ENCODE data around the gene SMG6. TPM values are rescaled to one million over a fixed set of nuclear protein-coding genes. Genes with fewer than 3 reads are reported as not detected.

The SMG6 gene
- total RNA-seq, 1 donor from 2014 or later: 38.1 TPM

GRCh38 chr17:2295575-2295974 lies 8.0 kb downstream of the SMG6 start:
- Mint-ChIP-seq H3K36me3 (ENCODE audit: low read depth, unreplicated experiment) (peaks cover 48% of the 10 kb centered on the region), H3K4me1 (ENCODE audit: unreplicated experiment) (peaks cover 11% of the 10 kb centered on the region), H3K27ac (ENCODE audit: unreplicated experiment) (no peak overlapping the region), H3K9me3 (ENCODE audit: unreplicated experiment) (no peaks in the 10 kb centered on the region), H3K27me3 (ENCODE audit: unreplicated experiment) (no peaks in the 10 kb centered on the region), H3K4me3 (ENCODE audit: unreplicated experiment) (peak overlapping the region; percentile 0)
- DNase-seq (ENCODE audit: low spot score): no peak
- TF ChIP-seq CTCF (IDR thresholded peaks at IDR 0.05; ENCODE audit: unreplicated experiment): no peak

GRCh38 chr17:2292100-2292499 lies 11.5 kb downstream of the SMG6 start:
- H3K27me3 Mint-ChIP-seq (ENCODE audit: unreplicated experiment): no peaks in the 10 kb centered on the region
- peaks cover 41% of the 10 kb centered on the region for H3K36me3 Mint-ChIP-seq (ENCODE audit: low read depth, unreplicated experiment)
- TF ChIP-seq CTCF (IDR thresholded peaks at IDR 0.05; ENCODE audit: unreplicated experiment): no peak
- H3K9me3 Mint-ChIP-seq (ENCODE audit: unreplicated experiment): no peaks in the 10 kb centered on the region
- no peaks in the 10 kb centered on the region for H3K4me1 Mint-ChIP-seq (ENCODE audit: unreplicated experiment)
- no peak for DNase-seq (ENCODE audit: low spot score)
- no peak overlapping the region for H3K27ac Mint-ChIP-seq (ENCODE audit: unreplicated experiment)
- no peak overlapping the region for H3K4me3 Mint-ChIP-seq (ENCODE audit: unreplicated experiment)

GRCh38 chr17:2289878-2290478 lies 13.6 kb downstream of the SMG6 start:
- Mint-ChIP-seq H3K27me3 (ENCODE audit: unreplicated experiment) (peaks cover 2% of the 10 kb centered on the region), H3K4me3 (ENCODE audit: unreplicated experiment) (no peak overlapping the region), H3K27ac (ENCODE audit: unreplicated experiment) (no peak overlapping the region), H3K9me3 (ENCODE audit: unreplicated experiment) (no peaks in the 10 kb centered on the region), H3K4me1 (ENCODE audit: unreplicated experiment) (no peaks in the 10 kb centered on the region), H3K36me3 (ENCODE audit: low read depth, unreplicated experiment) (peaks cover 32% of the 10 kb centered on the region)
- no peak for TF ChIP-seq CTCF (IDR thresholded peaks at IDR 0.05; ENCODE audit: unreplicated experiment)
- DNase-seq (ENCODE audit: low spot score): no peak

- no peak for TF ChIP-seq CTCF (IDR thresholded peaks at IDR 0.05; ENCODE audit: unreplicated experiment)
- H3K4me3 Mint-ChIP-seq (ENCODE audit: unreplicated experiment): no peak overlapping the region
- no peak for DNase-seq (ENCODE audit: low spot score)
- no peaks in the 10 kb centered on the region for H3K4me1 Mint-ChIP-seq (ENCODE audit: unreplicated experiment)
- H3K27me3 Mint-ChIP-seq (ENCODE audit: unreplicated experiment): peaks cover 2% of the 10 kb centered on the region
- H3K27ac Mint-ChIP-seq (ENCODE audit: unreplicated experiment): no peak overlapping the region
- no peaks in the 10 kb centered on the region for H3K9me3 Mint-ChIP-seq (ENCODE audit: unreplicated experiment)
- H3K36me3 Mint-ChIP-seq (ENCODE audit: low read depth, unreplicated experiment): peaks cover 38% of the 10 kb centered on the region
Observed at GRCh38 chr17:2283302-2283701, 20.3 kb downstream of the SMG6 start.

- H3K27me3 Mint-ChIP-seq (ENCODE audit: unreplicated experiment): peaks cover 2% of the 10 kb centered on the region
- TF ChIP-seq CTCF (IDR thresholded peaks at IDR 0.05; ENCODE audit: unreplicated experiment): peak; percentile 79
- DNase-seq (ENCODE audit: low spot score): no peak
- H3K4me3 Mint-ChIP-seq (ENCODE audit: unreplicated experiment): no peak overlapping the region
- no peaks in the 10 kb centered on the region for H3K9me3 Mint-ChIP-seq (ENCODE audit: unreplicated experiment)
- H3K4me1 Mint-ChIP-seq (ENCODE audit: unreplicated experiment): no peaks in the 10 kb centered on the region
- H3K27ac Mint-ChIP-seq (ENCODE audit: unreplicated experiment): no peak overlapping the region
- H3K36me3 Mint-ChIP-seq (ENCODE audit: low read depth, unreplicated experiment): peaks cover 33% of the 10 kb centered on the region
Observed at GRCh38 chr17:2282297-2282873, 21.2 kb downstream of the SMG6 start.

All from endothelial cell (in vitro differentiated cells).